HFFc6 (cell line): ENCODE results near the gene SLC41A1. TPM values are rescaled to one million over a fixed set of nuclear protein-coding genes. Genes with fewer than 3 reads are reported as not detected.
A peak's percentile ranks its signal among the peaks of the same experiment; 100 is the strongest.

Experiments used
- DNase-seq: peaks from one replicate; pipeline ENCODE4 v3.0.0-alpha.2; 2018
- H3K27ac Mint-ChIP-seq: 2 replicates; pipeline ENCODE4 v1.8.0; 2020; ENCODE audit warnings: mild to moderate bottlenecking, mixed read lengths
- H3K27me3 Mint-ChIP-seq: 2 replicates; pipeline ENCODE4 v1.8.0; 2021; ENCODE audit warnings: mild to moderate bottlenecking, moderate library complexity, mixed read lengths; ENCODE audit not compliant: insufficient read depth
- H3K36me3 Mint-ChIP-seq: 2 replicates; pipeline ENCODE4 v1.8.0; 2021; ENCODE audit warnings: low read depth, mixed read lengths
- H3K4me1 Mint-ChIP-seq: 2 replicates; pipeline ENCODE4 v1.8.0; 2020; ENCODE audit warnings: low read depth, mixed read lengths
- H3K4me3 Mint-ChIP-seq: 2 replicates; pipeline ENCODE4 v1.8.0; 2020; ENCODE audit warnings: mild to moderate bottlenecking, moderate library complexity, mixed read lengths
- H3K9me3 Mint-ChIP-seq: 2 replicates; pipeline ENCODE4 v1.8.0; 2020; ENCODE audit warnings: mild to moderate bottlenecking, mixed read lengths
- CTCF ChIP-seq: fragments of 200-600 bp; sonication (generic); IDR thresholded peaks from 2 replicates; pipeline ENCODE4 v1.5.0; 2021; ENCODE audit warnings: antibody characterized with exemption, mild to moderate bottlenecking
- total RNA-seq, 6 experiments: library from RNA; stranded (reverse); fragmentation: NEBNext Ultra II Directional; extraction: Animal tissue kit (Norgen Biotek cat#: 25700); gene quantifications; 2 replicates in 1 of 6; 3 replicates in 5 of 6; pipeline ENCODE4 v1.2.3, GENCODE V29; 2021

The SLC41A1 gene
- total RNA-seq, 6 experiments from 2014 or later: 31.6 to 39.8 (median 35.5) TPM

GRCh38 chr1:205780335-205780734 lies 32.7 kb downstream of the SLC41A1 start:
- no peaks in the 10 kb centered on the region; the same call in 1 of the 2 replicates for H3K9me3 Mint-ChIP-seq
- no peak overlapping the region for H3K27ac Mint-ChIP-seq
- H3K36me3 Mint-ChIP-seq: no peaks in the 10 kb centered on the region
- TF ChIP-seq CTCF: no peak
- H3K4me3 Mint-ChIP-seq: no peak overlapping the region
- no peak for DNase-seq
- H3K4me1 Mint-ChIP-seq: peaks cover 7% of the 10 kb centered on the region
- peaks cover 4% of the 10 kb centered on the region; the same call in 1 of the 2 replicates for H3K27me3 Mint-ChIP-seq

- Mint-ChIP-seq H3K27me3 (peaks cover 4% of the 10 kb centered on the region; the same call in 1 of the 2 replicates), H3K4me3 (no peak overlapping the region), H3K4me1 (peaks cover 21% of the 10 kb centered on the region), H3K36me3 (no peaks in the 10 kb centered on the region), H3K27ac (no peak overlapping the region), H3K9me3 (no peaks in the 10 kb centered on the region; the same call in 1 of the 2 replicates)
- no peak for TF ChIP-seq CTCF
- DNase-seq: no peak
These were observed 35.0 kb downstream of the SLC41A1 start for GRCh38 chr1:205777994-205778393.

- TF ChIP-seq CTCF: no peak
- peak overlapping the region; percentile 79 for H3K27ac Mint-ChIP-seq
These were observed 37.3 kb downstream of the SLC41A1 start for GRCh38 chr1:205775717-205776056.

GRCh38 chr1:205775015-205775716 lies 37.8 kb downstream of the SLC41A1 start, which contains the start of gene RAB29:
RAB29 (minus strand) TSS chr1:205775482; CDS start chr1:205774956, 526 bp downstream.
- peaks cover 4% of the 10 kb centered on the region; the same call in 1 of the 2 replicates for H3K27me3 Mint-ChIP-seq
- H3K9me3 Mint-ChIP-seq: no peaks in the 10 kb centered on the region; the same call in 1 of the 2 replicates
- no peak for TF ChIP-seq CTCF
- peak within 1 kb of the TSS; percentile 79 for H3K27ac Mint-ChIP-seq
- peak within 1 kb of the TSS; percentile 94 for H3K4me3 Mint-ChIP-seq
- H3K36me3 Mint-ChIP-seq: peaks cover 3% of the 10 kb centered on the region; the same call in 1 of the 2 replicates
- DNase-seq: peak; percentile 69
- H3K4me1 Mint-ChIP-seq: peaks cover 39% of the 10 kb centered on the region

More at GRCh38 chr1:205775717-205776056, 37.3 kb downstream of the SLC41A1 start:
- peaks cover 4% of the 10 kb centered on the region; the same call in 1 of the 2 replicates for H3K27me3 Mint-ChIP-seq
- H3K4me3 Mint-ChIP-seq: peak overlapping the region; percentile 94
- no peaks in the 10 kb centered on the region; the same call in 1 of the 2 replicates for H3K9me3 Mint-ChIP-seq
- H3K36me3 Mint-ChIP-seq: peaks cover under 1% of the 10 kb centered on the region; the same call in 1 of the 2 replicates
- peak; percentile 22 for DNase-seq
- H3K4me1 Mint-ChIP-seq: peaks cover 34% of the 10 kb centered on the region

- H3K4me3 Mint-ChIP-seq: peak overlapping the region; percentile 94
- no peak for DNase-seq
- H3K4me1 Mint-ChIP-seq: peaks cover 47% of the 10 kb centered on the region
- peaks cover 4% of the 10 kb centered on the region; the same call in 1 of the 2 replicates for H3K27me3 Mint-ChIP-seq
- no peak for TF ChIP-seq CTCF
- H3K36me3 Mint-ChIP-seq: peaks cover 3% of the 10 kb centered on the region; the same call in 1 of the 2 replicates
- H3K9me3 Mint-ChIP-seq: no peaks in the 10 kb centered on the region; the same call in 1 of the 2 replicates
- H3K27ac Mint-ChIP-seq: peak overlapping the region; percentile 19; the same call in 1 of the 2 replicates
These were observed 38.6 kb downstream of the SLC41A1 start for GRCh38 chr1:205774198-205775014.
